A549 treated with CORT108297 at 1 μM for 4 hours (cell line): ENCODE measurements around the gene G6PC2. TPM values are rescaled to one million over a fixed set of nuclear protein-coding genes. Genes with fewer than 3 reads are reported as not detected.

Experiments used
- total RNA-seq: library from RNA; stranded (reverse); fragments of 200-300 nt; extraction: Qiagen RNA extraction; gene quantifications from 5 replicates; pipeline ENCODE4 v1.2.3, GENCODE V29; 2022

The G6PC2 gene, protein sequence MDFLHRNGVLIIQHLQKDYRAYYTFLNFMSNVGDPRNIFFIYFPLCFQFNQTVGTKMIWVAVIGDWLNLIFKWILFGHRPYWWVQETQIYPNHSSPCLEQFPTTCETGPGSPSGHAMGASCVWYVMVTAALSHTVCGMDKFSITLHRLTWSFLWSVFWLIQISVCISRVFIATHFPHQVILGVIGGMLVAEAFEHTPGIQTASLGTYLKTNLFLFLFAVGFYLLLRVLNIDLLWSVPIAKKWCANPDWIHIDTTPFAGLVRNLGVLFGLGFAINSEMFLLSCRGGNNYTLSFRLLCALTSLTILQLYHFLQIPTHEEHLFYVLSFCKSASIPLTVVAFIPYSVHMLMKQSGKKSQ
- total RNA-seq, result not detected in 5 replicates

GRCh38 chr2:168901003-168901402 is at the start of gene G6PC2:
G6PC2 (plus strand) TSS chr2:168901291; CDS start chr2:168901332, 41 bp downstream.

DNA sequence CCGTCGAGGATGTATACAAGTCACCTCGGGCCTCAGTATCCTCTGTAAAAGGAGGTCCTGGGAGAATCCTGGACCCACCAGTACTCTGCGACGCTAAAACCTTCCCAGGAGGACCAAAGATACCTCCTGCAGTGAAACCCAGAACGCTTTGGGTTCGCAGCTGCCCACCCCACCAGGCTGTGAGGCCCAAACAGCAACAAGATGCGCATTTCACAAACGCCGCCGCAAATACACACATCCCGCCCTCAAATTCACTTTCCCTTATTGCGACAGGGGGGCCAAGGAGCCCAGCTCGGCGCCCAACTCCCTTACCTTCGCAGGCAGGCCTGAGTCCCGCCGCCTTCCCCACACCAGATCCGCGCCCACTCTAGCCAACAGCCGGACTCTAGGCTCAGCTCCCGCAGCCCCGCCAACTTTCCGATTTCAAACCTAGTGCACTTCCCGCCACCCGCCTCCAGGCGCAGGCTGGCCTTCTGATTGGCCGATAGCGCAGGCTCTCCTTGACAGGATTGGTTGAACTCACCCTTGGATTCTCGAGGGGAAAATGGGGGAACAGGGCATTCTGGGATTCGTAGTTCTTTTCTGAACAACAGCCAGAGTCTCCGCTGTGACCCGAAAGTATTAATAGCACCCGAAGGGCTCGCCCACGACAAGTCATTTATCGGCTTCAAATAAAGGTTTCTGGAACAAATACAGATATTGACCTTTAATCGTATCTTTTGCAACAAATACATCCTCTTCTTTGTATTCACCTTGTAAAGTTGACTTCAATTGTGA is 10.9 kb upstream of the G6PC2 start, which contains the start of gene SPC25:
Gene SPC25 (minus strand): TSS at position 425 of the 777 bp plus-strand sequence. CDS start 911 bp downstream, outside the sequence.

Other genes starting within 250 kb of the G6PC2 start
- 1.3 to 2.1 TPM (median 1.7 TPM) in 5 replicates for gene NOSTRIN, start 98.7 kb upstream of the G6PC2 start, total RNA-seq
- 15.7 to 21.5 TPM (median 20.3 TPM) in 5 replicates for gene SPC25, start 10.9 kb upstream of the G6PC2 start, total RNA-seq
- gene ABCB11, start 130.0 kb downstream of the G6PC2 start, total RNA-seq, result 0.01 to 0.02 TPM (median 0.02 TPM) in 5 replicates
- gene DHRS9, start 168.3 kb downstream of the G6PC2 start, total RNA-seq, result 2.4 to 3.4 TPM (median 2.8 TPM) in 5 replicates